K562 (cell line): ENCODE data around the gene PARS2. TPM values are rescaled to one million over a fixed set of nuclear protein-coding genes. Genes with fewer than 3 reads are reported as not detected.

ENCODE experiments used
- ATAC-seq: fragments of 200-7000 bp; cut with Tn5 transposase; 3 replicates; pipeline ENCODE4 v1.9.1; 2020; ENCODE audit warnings: moderate library complexity
- BruUV-seq: library from RNA; stranded (reverse); fragments of 400-500 nt; replicated peaks from 2 replicates; lab custom pipeline; 2021; lab: Mats Ljungman, UMichigan
- CTCF ChIA-PET: fragments of 300-600 bp; formaldehyde crosslinking; extraction: SDS; loops from one replicate; lab custom pipeline; 2021; ENCODE audit warnings: low intra/inter-chr PET ratio; lab: Yijun Ruan, JAX
- POLR2A ChIA-PET: fragments of 300-600, 350-650 bp; sonication (Branson Sonifier 250); formaldehyde crosslinking; extraction: SDS; loops from one replicate; lab custom pipeline; 2021; ENCODE audit warnings: antibody characterized with exemption, inconsistent platforms; lab: Yijun Ruan, JAX
- DNase-seq, 4 experiments: peaks; one replicate each; pipeline versions ENCODE4 v3.0.0 to v3.0.0-alpha.2; 2011 to 2018; ENCODE audit warnings: low spot score in 3 of 4, mixed read lengths in 3 of 4; ENCODE audit errors: extremely low read depth in 1 of 4
- FAIRE-seq: peaks from 2 replicates; lab custom pipeline; 2011; peaks lifted over from hg19 to GRCh38; lab: Jason Lieb, UNC
- H2AFZ ChIP-seq: 2 replicates; pipeline ENCODE4 v1.6.0; 2011; ENCODE audit warnings: low read depth, low read length, control low read depth, inconsistent platforms
- H3K27ac ChIP-seq: fragments of 200-600 bp; 3 replicates; pipeline ENCODE4 v1.8.0; 2011; ENCODE audit warnings: low read depth, mild to moderate bottlenecking, control low read depth, inconsistent platforms, low read length, moderate library complexity, mixed read lengths; ENCODE audit errors: extremely low read depth
- H3K27me3 ChIP-seq, 2 experiments: fragments of 300-600 bp in 1 of 2; 2 replicates in 1 of 2; 3 replicates in 1 of 2; pipeline versions ENCODE4 v1.6.0 to v1.8.0; 2011; ENCODE audit warnings: inconsistent platforms in 2 of 2, low read length in 2 of 2, mild to moderate bottlenecking in 1 of 2, mixed read lengths in 1 of 2, moderate library complexity in 1 of 2; ENCODE audit not compliant: control insufficient read depth in 2 of 2, insufficient read depth in 2 of 2
- H3K36me3 ChIP-seq: fragments of 300-600 bp; 3 replicates; pipeline ENCODE4 v1.8.0; 2011; ENCODE audit warnings: mild to moderate bottlenecking, low read length, inconsistent platforms; ENCODE audit not compliant: control insufficient read depth, insufficient read depth
- H3K4me1 ChIP-seq, 2 experiments: fragments of 200-600 bp in 1 of 2; replicated peaks in 1 of 2; 2 replicates in 1 of 2; 3 replicates in 1 of 2; pipeline versions ENCODE4 v1.5.1 to v1.8.0; 2011; ENCODE audit warnings: inconsistent platforms in 2 of 2, low read length in 2 of 2, mild to moderate bottlenecking in 1 of 2, mixed read lengths in 1 of 2, moderate library complexity in 1 of 2; ENCODE audit not compliant: control insufficient read depth in 2 of 2, insufficient read depth in 2 of 2
- H3K4me2 ChIP-seq: 2 replicates; pipeline ENCODE4 v1.6.1; 2011; ENCODE audit warnings: low read length, control low read depth, inconsistent platforms, mixed read lengths; ENCODE audit not compliant: insufficient read depth
- H3K4me3 ChIP-seq: fragments of 200-600 bp; sonication (generic), shearing (Covaris generic); 2 replicates; pipeline ENCODE4 v1.5.1; 2016; ENCODE audit warnings: control low read depth, inconsistent platforms
- H3K79me2 ChIP-seq: fragments of 200-600 bp; 3 replicates; pipeline ENCODE4 v1.8.0; 2011; ENCODE audit warnings: low read length, inconsistent platforms; ENCODE audit not compliant: control insufficient read depth, insufficient read depth
- H3K9ac ChIP-seq, 2 experiments: 2 replicates each; pipeline versions ENCODE4 v1.6.0 to v1.6.1; 2011; ENCODE audit warnings: low read depth in 2 of 2, low read length in 2 of 2, control low read depth in 1 of 2, inconsistent platforms in 1 of 2, mild to moderate bottlenecking in 1 of 2, mixed read lengths in 1 of 2; ENCODE audit not compliant: insufficient read depth in 1 of 2
- H3K9me1 ChIP-seq: one replicate; pipeline ENCODE4 v1.6.0; 2011; ENCODE audit warnings: inconsistent platforms, mild to moderate bottlenecking, low read length, moderate library complexity; ENCODE audit not compliant: control insufficient read depth, insufficient read depth
- H3K9me3 ChIP-seq: replicated peaks from 2 replicates; pipeline ENCODE4 v1.5.1; 2011; ENCODE audit warnings: low read depth, low read length, inconsistent platforms; ENCODE audit not compliant: control insufficient read depth, insufficient read depth
- H4K20me1 ChIP-seq: replicated peaks from 2 replicates; pipeline ENCODE4 v1.6.1; 2011; ENCODE audit warnings: low read length, inconsistent platforms, mixed read lengths; ENCODE audit not compliant: control insufficient read depth, insufficient read depth
- FIP1L1 ChIP-seq: fragments of 200-400 bp; formaldehyde crosslinking; IDR thresholded peaks from 2 replicates; pipeline ENCODE4 v1.6.1; 2018; ENCODE audit warnings: mild to moderate bottlenecking, low read depth, low read length; ENCODE audit not compliant: poor library complexity, severe bottlenecking
- FUS ChIP-seq: fragments of 200-400 bp; formaldehyde crosslinking; optimal IDR thresholded peaks from 2 replicates; pipeline ENCODE3; 2017; ENCODE audit warnings: low read depth, low read length
- HMG20A ChIP-seq: fragments of 450-650 bp; formaldehyde crosslinking; conservative IDR thresholded peaks from 2 replicates; pipeline ENCODE4 v1.4.0; 2020; ENCODE audit warnings: mild to moderate bottlenecking, mixed read lengths
- JUNB ChIP-seq: fragments of 450-650 bp; formaldehyde crosslinking; conservative IDR thresholded peaks from 2 replicates; pipeline ENCODE4 v1.4.0; 2020; ENCODE audit warnings: mild to moderate bottlenecking
- MECOM ChIP-seq: fragments of 250-450 bp; sonication (Bioruptor Pico); IDR thresholded peaks from 2 replicates; pipeline ENCODE4 v1.8.0; 2022; ENCODE audit warnings: inconsistent platforms
- NCOA4 ChIP-seq: fragments of 450-650 bp; IDR thresholded peaks from 2 replicates; pipeline ENCODE4 v1.6.1; 2018; ENCODE audit warnings: mild to moderate bottlenecking; ENCODE audit not compliant: partially characterized antibody
- NRF1 ChIP-seq, 2 experiments: fragments of 450-650 bp; IDR thresholded peaks in 1 of 2; conservative IDR thresholded peaks in 1 of 2; 2 replicates each; pipeline ENCODE4 v1.6.1; 2014; ENCODE audit warnings: mild to moderate bottlenecking in 2 of 2
- PCBP1 ChIP-seq: fragments of 200-400 bp; formaldehyde crosslinking; IDR thresholded peaks from 2 replicates; pipeline ENCODE4 v1.6.1; 2018; ENCODE audit warnings: mild to moderate bottlenecking, low read depth, low read length; ENCODE audit not compliant: poor library complexity, severe bottlenecking
- PPARD ChIP-seq: fragments of 250-450 bp; sonication (Bioruptor Pico); IDR thresholded peaks from 2 replicates; pipeline ENCODE4 v1.8.0; 2022; ENCODE audit warnings: inconsistent platforms, mild to moderate bottlenecking, moderate library complexity
- RCOR1 ChIP-seq, 2 experiments: IDR thresholded peaks; 2 replicates each; pipeline ENCODE4 v1.6.1; 2012; ENCODE audit warnings: low read depth in 2 of 2, low read length in 2 of 2, borderline replicate concordance in 1 of 2, improper control_type of control experiment in 1 of 2
- SRSF1 ChIP-seq: fragments of 200-400 bp; formaldehyde crosslinking; IDR thresholded peaks from 2 replicates; pipeline ENCODE4 v1.6.1; 2017; ENCODE audit warnings: mild to moderate bottlenecking, low read depth, low read length, moderate library complexity
- STAG1 ChIP-seq: sonication (generic); formaldehyde crosslinking; IDR thresholded peaks from 2 replicates; pipeline ENCODE4 v1.5.0; 2020; ENCODE audit warnings: missing genetic modification reagents, borderline replicate concordance
- TARDBP ChIP-seq: fragments of 450-650 bp; IDR thresholded peaks from 2 replicates; pipeline ENCODE4 v1.6.1; 2016
- ZBED1 ChIP-seq: IDR thresholded peaks from 2 replicates; pipeline ENCODE4 v1.6.1; 2014
- ZC3H4 ChIP-seq: sonication (generic); formaldehyde crosslinking; IDR thresholded peaks from 2 replicates; pipeline ENCODE4 v1.9.0; 2021; ENCODE audit warnings: missing genetic modification reagents, borderline replicate concordance
- ZNF146 ChIP-seq: IDR thresholded peaks from one replicate; pipeline ENCODE4 v1.6.1; 2018; ENCODE audit warnings: missing compliant biosample characterization; ENCODE audit not compliant: unreplicated experiment
- ZNF398 ChIP-seq: fragments of 250-450 bp; sonication (Bioruptor Pico); IDR thresholded peaks from 2 replicates; pipeline ENCODE4 v1.8.0; 2021; ENCODE audit warnings: moderate library complexity, mild to moderate bottlenecking, inconsistent platforms
- ZNF561 ChIP-seq: fragments of 450-650 bp; formaldehyde crosslinking; conservative IDR thresholded peaks from 2 replicates; pipeline ENCODE4 v1.4.0; 2020; ENCODE audit warnings: mild to moderate bottlenecking, moderate library complexity
- WGBS: fragments of 100-300 bp; shearing (Covaris generic); methylation state at CpG from one replicate; pipeline ENCODE4 v1.1.6; 2016; ENCODE audit warnings: low coverage, mixed read lengths; ENCODE audit not compliant: insufficient coverage; ENCODE audit errors: missing lambda C conversion rate; 5-methylcytosine and 5-hydroxymethylcytosine counted together
- in situ Hi-C: fragments of 300-500 bp; cut with MboI; formaldehyde crosslinking; loops from 4 replicates; pipeline ENCODE4 v1.15.0; 2018; ENCODE audit warnings: inconsistent platforms, mixed read lengths
- intact Hi-C: fragments of 100-400 bp; cut with micrococcal nuclease; formaldehyde crosslinking; loops from 2 replicates; pipeline ENCODE4 v1.14.2; 2022
- polyA plus RNA-seq, 8 experiments: library from polyadenylated mRNA; depleted of rRNA in 4 of 8; stranded (reverse) in 5 of 8; unstranded in 3 of 8; fragments of >200 nt; fragmentation: Nextera tagmentation in 2 of 8; fragmentation: Illumina TruSeq in 1 of 8; extraction: Ambion mirVana in 2 of 8; extraction: Trizol in 1 of 8; gene quantifications; 2 replicates each; pipeline versions ENCODE4 v1.2.1 to v1.2.3, GENCODE V29; 2011 to 2014; ENCODE audit warnings: inconsistent platforms in 1 of 8, missing spikeins in 1 of 8
- total RNA-seq, 7 experiments: library from RNA; depleted of rRNA in 6 of 7; stranded (reverse); fragments of >200 nt in 6 of 7; fragmentation: Illumina TruSeq in 2 of 7; extraction: Trizol in 2 of 7; gene quantifications; 2 replicates each; pipeline versions ENCODE4 v1.2.1 to v1.2.3, GENCODE V29; 2011 to 2021; ENCODE audit warnings: low replicate concordance in 1 of 7
- TF ChIP-seq, protein P1 (sequence below): fragments of 450-650 bp; IDR thresholded peaks from 2 replicates; pipeline ENCODE4 v1.6.1; 2016; ENCODE audit warnings: borderline replicate concordance

Gene PARS2
- total and polyA plus RNA-seq, 9 of the 15 experiments (the other 6 are each of a cell fraction or from before 2014, with no cell fraction given) = 6.3 to 12.4 (median 7.9) TPM

DNA sequence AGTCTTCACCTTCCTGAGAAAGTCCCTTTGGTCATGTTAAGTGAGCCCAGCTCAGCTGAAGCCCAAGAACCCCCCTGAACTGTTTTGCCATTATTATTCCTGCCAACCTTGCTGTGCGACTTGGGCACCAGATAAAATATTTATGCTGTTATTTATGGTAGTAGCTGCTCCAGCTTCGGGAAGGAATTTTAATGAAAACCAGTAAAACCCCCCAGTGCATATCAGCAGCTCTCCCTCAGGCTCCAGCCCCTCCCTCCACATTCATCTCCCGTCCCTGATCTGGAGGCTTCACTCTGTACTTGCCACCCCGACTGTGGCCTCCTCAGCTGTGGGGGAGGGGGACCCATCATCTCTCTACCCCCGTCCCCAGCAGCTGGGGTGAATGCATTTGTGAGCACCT is 24.1 kb upstream of the PARS2 start:
- no peak overlapping the region for H3K4me2 ChIP-seq
- POLR2A ChIA-PET = interaction anchor here (0.5 to 1.7 kb wide), 6 partner anchors 9 to 70 kb away, joined by 3 to 4 read pairs (median 3); a partner anchor contains a TSS
- H3K79me2 ChIP-seq = no peaks in the 10 kb centered on the region
- CTCF ChIA-PET = interaction anchor here (0.8 to 1.0 kb wide), 2 partner anchors 117 to 719 kb away, joined by 3 read pairs; no protein-coding TSS in a partner anchor
- no peak overlapping the region for H3K27ac ChIP-seq
- no peak overlapping the region for H3K4me3 ChIP-seq
- no peaks in the 10 kb centered on the region for H3K36me3 ChIP-seq
- ATAC-seq (no peak), FAIRE-seq (no peak), DNase-seq (no peak)
- no peak overlapping the region for H3K9ac ChIP-seq
- no peak overlapping the region for H2AFZ ChIP-seq
- no peaks in the 10 kb centered on the region for H4K20me1 ChIP-seq
- peaks cover 8 to 27% of the 10 kb centered on the region in 2 experiments; a peak in 4 of 5 replicates for H3K27me3 ChIP-seq
- WGBS = 1% methylated on average over 5 of the region's 5 CpGs
- intact Hi-C loops = no loop called here
- no peaks in the 10 kb centered on the region for H3K9me1 ChIP-seq
- H3K9me3 ChIP-seq = peaks cover 7% of the 10 kb centered on the region
- no peaks in the 10 kb centered on the region; a peak in 1 of 5 replicates for H3K4me1 ChIP-seq
- no TSS peak for BruUV-seq
- TF ChIP-seq FIP1L1 = no peak
- TF ChIP-seq TARDBP = no peak
- no peak for TF ChIP-seq HMG20A (CRISPR knock-in tag)
- TF ChIP-seq RCOR1 (IDR thresholded peaks at IDR 0.05; ENCODE audit: borderline replicate concordance in 1 of 2, low read depth in 2 of 2, low read length in 2 of 2) = no peak
- TF ChIP-seq NRF1 (conservative IDR thresholded peaks at IDR 0.05 in 1 of 2, IDR thresholded peaks at IDR 0.05 in 1 of 2) = no peak
- no peak for TF ChIP-seq PCBP1
- TF ChIP-seq ZNF146 (CRISPR knock-in tag) = no peak
- TF ChIP-seq ZNF561 = no peak
- no peak for TF ChIP-seq NCOA4
- no peak for TF ChIP-seq ZBED1
- no peak for TF ChIP-seq SRSF1
- TF ChIP-seq ZC3H4 (CRISPR knock-in tag) = no peak
- TF ChIP-seq FUS = no peak
- TF ChIP-seq ZNF398 (CRISPR knock-in tag) = no peak
- TF ChIP-seq JUNB (CRISPR knock-in tag) = no peak
- no peak for TF ChIP-seq STAG1
- TF ChIP-seq MECOM (CRISPR knock-in tag) = no peak
- TF ChIP-seq, protein P1, sequence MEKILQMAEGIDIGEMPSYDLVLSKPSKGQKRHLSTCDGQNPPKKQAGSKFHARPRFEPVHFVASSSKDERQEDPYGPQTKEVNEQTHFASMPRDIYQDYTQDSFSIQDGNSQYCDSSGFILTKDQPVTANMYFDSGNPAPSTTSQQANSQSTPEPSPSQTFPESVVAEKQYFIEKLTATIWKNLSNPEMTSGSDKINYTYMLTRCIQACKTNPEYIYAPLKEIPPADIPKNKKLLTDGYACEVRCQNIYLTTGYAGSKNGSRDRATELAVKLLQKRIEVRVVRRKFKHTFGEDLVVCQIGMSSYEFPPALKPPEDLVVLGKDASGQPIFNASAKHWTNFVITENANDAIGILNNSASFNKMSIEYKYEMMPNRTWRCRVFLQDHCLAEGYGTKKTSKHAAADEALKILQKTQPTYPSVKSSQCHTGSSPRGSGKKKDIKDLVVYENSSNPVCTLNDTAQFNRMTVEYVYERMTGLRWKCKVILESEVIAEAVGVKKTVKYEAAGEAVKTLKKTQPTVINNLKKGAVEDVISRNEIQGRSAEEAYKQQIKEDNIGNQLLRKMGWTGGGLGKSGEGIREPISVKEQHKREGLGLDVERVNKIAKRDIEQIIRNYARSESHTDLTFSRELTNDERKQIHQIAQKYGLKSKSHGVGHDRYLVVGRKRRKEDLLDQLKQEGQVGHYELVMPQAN = no peak
- TF ChIP-seq PPARD (CRISPR knock-in tag) = no peak
- in situ Hi-C loops = no loop called here
